ENCODE measurements around the gene LAPTM4A.

LAPTM4A gene

DNA sequence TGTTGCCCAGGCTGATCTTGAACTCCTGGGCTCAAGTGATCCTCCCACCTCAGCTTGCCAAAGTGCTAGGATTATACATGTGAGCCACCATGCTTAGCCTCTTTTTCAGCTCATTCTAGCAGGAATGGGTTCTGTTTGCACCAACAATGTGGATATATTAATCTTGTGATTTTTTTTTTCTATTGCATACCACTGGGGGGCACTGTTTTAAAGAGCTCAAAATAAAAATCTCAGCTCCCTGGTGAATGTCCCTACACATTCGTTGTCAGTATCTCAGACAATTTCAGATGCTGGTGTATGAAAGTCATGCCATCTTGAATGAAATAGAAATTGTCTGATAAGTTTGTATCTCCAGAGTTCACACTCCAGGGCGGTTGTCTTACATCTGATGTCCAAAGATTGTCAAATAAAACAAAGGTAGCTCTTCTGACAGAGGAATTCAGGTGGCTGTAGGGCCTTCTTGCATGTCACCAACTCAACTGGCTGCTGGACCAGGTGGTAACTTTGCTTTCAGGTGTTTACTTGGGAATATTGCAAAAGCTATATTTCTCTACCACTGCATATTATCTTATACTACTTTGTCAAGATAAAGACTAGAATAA, 35.8 kb downstream of the LAPTM4A start:
- DNase-seq = peak; percentile 34

DNA sequence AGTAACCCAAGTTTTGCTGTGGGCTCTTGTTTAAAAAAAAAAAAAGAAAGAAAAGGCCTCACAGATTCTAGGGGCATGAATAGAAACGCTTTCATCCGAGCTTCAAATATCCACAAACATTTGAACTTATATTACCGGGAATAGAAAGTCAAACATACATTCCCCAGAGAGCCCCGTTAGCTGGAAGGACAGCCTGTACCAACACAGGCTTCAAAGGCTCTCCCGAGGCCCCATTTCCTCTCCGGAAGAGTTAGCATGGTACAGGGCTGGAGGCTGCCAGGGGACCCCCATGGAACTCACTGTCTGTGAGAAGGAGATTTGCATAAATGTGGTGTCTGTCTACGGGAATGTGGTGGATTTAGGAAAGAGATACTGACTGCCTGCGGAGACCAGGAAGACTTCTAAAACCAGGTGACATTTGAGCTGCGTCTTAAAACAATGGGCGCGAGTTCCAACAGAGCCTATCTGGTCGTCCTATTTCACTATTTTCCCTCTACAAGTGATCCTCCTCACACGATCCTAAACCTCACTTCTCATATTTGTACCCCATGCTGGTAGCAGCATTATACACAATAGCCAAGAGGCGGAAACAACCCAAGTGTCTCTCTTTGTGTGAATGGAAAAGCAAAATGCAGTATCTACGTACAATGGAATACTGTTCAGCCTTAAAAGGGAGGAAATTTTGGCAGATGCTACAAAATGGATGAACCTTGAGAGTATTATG, 38.1 kb downstream of the LAPTM4A start:
- DNase-seq = no peak

DNA sequence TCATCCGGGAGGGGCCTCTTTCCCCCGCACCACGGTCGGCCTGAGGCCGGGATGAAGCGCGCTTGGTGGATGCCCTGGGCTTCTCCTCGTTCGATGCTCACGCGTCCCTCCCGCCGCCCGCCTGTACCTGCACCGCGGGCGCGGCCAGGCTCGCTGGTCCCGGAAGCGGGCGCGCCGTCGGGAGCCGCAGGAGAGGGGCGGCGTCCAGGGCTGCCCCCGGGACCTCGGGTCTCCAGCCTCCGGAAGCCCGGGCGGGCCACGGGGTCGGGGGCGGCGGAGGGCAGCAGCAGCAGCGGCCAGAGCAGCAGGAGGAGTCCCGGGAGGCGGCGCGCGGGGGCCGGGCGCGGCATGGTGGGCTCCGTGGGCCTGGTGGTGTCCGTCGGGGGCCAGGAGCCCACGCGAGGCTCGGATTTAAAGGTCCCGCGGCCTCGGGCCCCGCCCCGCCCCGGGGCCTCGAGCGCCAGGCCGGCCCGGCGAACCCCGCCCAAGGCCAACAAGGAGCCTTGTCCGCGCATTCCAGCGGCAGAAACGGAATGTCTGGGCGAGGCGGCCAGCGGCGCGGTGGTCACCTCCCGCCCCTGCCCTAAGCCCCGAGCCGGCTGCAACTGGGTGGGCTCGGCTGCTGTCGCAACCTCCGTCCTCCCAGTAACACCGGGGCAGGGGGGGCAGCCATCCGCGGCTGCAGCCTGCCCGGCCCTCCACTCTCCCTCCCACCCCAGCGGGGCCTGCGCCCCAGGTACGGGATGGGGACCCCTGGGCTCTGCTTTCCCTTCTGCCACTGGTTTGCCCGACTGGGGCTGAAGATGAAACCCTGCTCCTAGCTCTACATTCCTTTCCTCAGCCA, 38.9 kb downstream of the LAPTM4A start, which contains the start of gene MATN3:
TSS of gene MATN3 (minus strand) at position 387 of the 844 bp plus-strand sequence. CDS start at position 350, 37 bp downstream.
- DNase-seq = no peak

DNA sequence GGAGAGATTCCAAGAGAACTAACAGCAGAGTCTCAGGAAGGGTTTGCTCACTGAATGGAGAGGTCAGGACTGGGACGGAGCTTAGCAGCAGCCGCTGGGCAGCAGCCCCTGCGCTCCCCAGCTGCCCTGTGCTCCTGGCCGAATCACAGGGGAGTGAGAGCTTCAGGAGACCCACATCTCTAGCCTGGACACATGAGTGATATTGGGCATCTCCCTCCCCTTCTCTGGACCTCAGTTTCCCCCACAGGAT, 39.5 kb downstream of the LAPTM4A start:
- no peak for DNase-seq

DNA sequence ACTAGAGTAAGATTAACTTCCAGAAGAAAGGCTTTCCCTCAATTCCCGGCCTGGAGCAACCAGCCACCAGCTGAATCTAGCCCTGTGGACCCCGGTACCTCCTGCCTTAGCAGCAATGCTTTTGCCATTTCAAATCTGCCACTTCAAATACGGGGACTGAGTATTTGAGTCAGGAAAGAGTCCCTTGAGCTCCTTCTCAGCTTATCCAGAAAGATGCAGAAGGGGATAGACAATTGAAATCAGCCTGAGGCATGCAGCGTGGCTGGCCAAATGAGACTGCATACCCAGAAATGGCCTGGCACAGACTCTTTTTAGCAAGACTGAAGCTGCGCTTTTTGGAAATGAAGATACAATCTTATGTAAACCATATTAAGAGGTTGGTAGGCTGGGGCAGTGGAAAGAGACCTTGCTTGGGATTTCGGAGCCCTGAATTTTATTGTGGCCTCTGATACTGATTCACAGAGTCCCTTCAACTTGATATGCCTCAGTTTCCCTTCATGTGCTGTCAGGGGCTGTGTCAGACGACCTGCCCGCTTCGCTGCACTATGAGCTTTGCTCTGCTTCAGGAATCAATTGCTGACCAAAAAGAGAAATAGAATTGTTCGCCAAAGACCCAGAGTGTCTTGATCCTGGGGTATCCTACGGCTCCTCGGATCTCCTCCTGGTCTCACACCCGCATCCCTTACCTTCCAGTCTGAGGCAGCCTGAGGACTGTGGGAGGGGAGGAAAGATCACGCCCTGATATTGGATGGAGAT, 40.0 kb downstream of the LAPTM4A start:
- DNase-seq = no peak

DNA sequence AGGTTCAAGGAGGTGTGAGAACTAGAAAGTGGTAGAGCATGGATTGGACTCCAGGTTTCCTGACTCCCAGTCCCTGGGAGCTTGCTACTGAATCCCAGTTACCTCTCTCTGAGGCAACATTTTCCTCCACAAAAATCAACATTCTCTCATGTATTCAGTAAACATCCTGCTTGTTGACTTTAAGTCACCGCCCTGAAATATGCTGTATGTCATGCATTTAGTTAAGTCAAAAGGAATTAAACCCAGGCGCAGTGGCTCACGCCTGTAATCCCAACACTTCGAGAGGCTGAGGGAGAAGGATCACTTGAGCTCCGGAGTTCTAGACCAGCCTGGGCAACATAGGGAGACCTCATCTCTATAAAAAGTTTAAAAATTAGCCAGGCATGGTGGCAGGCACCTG, 42.7 kb downstream of the LAPTM4A start:
- no peak for DNase-seq

DNA sequence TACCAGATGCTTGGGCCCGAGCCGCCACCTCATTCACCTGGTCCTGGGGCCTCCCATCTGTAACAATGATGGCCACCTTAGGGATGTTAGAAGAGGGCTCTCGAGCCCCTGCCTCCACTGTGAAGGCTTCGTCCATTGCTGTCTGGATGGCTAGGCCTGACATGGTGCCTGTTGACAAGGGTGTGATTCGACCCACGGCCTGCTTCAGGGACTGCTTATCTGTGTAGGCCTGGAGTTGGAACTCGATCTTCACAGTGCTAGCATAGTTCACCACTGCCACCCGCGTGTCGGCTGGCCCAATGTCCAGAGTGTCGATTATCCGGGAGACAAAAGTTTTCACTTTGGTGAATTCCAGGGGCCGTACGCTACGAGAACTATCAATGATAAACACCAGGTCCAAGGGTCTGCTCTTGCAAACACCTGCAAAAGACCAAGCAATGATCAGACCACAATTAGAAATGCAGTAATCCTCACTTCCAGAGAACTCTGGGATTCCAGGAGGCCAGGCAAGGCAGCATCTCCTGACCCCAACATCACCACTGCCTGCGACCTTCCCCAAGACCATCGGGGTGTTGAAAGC, 45.4 kb downstream of the LAPTM4A start:
- no peak for DNase-seq

DNA sequence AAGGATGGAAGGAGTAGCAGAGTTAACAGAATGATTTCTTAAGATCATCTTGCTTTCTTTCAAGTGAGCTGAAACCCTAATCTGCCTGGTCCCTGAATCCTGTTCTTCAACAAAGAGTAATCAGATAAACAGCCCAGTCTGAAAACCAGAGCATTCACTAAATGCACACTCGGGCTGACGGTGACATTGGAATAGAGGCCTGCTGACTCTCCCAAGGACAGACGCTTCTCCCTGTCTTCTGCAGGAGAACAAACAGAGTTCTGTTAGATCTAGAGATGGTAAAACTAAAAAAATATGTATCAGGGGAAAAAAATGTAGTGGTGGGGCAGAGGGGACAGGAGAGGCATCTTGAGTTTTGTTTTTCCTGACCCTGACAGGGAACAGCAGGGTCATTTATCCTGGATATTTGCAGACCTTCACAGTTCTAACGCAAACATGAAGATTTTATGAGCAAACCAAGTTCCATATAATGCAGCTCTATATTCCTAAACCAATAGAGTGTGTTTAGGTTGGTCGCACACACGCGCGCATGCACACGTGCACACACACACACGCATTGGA, 46.3 kb downstream of the LAPTM4A start:
- DNase-seq = no peak

DNA sequence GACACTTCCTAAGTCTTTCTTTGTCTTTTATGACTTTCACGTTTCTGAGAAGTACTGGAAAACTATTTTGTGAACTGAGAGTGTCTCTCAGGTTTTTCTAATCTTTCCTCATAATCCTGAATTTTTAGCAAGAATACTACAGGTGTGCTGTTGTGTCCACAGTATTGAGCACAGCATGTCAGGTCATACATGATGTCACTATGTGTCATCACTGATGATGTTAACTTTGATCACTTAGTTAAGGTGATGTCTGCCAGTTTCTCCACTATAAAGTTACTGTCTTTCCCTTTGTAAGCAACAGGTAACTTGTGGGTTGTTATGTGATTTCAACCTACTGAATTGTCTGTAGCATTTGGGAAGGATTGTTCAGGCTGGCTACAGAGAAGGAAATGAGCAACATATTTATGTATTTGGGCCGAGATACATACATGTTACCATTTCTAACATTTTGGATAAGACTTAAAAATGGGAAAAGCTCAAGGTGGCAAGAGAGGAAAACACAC, 50.0 kb downstream of the LAPTM4A start:
- no peak for DNase-seq

DNA sequence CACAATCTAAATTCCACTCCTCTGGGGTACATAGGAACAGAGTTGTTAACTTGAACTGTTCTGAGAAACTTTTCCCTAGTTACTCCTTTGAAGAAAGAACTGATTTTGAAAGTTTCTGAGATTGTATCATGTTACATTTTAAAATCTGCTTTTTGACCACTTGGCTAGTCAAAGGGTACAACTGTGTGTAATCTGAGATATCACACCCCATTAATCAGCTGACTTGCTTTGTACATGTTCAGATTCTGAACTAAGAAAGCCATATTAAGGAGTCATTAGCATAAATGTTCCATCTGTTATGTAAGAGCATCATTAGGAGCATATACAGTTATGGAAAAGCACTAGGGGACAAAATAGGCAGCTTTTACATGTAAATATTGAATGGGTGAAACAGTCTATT, 57.7 kb downstream of the LAPTM4A start:
- no peak for DNase-seq

DNA sequence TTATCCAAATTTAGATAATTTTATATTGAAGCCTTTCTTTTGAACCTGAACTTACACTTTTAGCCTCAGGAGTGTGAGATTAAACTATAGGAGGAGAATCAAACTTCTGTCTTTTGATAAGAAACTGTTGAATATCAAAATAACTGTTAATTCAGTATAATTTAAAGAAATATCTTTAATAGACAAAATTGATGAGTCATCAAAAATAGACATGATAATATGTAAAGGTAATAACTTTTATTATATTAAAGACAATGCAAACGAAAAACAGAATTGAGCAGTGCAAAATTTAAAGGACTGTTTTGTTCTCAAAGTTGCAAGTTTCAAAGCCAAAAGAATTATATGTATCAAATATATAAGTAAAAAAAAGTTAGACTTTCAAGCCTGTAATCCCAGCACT, 59.5 kb downstream of the LAPTM4A start:
- no peak for DNase-seq

DNA sequence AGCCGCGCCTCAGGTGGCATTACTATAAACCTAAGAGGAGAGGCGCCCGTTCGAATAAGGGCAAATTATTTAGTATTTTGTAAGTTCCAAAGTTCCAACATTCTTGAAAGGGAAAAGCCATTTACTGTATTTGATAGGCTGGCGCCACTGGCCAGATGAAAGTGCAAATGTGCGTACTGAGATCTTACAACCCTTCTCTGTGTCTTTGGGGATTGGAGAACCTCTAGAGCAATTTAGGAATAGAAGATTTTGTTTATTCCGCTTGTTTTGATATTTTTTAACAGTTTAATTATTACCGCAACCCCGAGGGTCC, 61.1 kb downstream of the LAPTM4A start:
- DNase-seq = no peak

DNA sequence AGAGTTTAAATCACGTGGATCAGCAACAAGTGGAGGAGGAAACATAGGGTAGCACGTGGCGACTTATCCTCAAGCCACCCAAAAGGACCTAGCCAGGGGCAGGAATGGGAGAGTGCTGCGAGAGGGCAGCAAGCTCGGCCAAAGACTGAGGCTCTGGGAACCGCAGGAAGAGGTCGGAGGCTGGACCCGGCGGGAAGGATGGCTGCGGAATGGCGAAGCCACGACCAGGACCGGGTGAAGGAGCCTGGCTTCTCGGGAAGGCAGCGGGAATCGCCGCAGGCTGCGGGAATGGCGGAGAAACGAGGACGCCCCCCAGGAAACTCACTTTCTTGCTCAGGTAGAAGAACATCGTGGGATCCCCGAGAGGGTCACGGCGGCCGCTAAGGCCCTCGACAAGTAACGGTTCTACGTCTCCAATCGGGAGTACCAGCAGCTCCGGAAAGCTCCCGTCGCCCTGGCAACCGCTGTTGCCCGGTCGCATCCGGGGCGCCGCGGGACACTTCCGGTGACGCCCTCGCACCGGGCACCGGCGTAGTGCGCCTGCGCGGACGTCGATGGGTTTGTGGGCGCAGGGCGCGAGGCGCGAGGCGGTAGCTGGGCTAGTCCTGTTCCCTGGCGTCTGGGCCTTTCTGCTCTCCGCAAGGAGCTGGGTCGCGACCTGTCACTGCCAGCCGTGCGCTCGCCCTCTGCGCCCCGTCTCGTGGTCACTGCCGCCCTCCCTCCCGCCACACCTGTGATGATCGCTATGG, 61.6 kb downstream of the LAPTM4A start, which contains the start of gene WDR35:
TSS of gene WDR35 (minus strand) at position 439 of the 749 bp plus-strand sequence. CDS start at position 349, 90 bp downstream.
- peak; percentile 86 for DNase-seq

DNA sequence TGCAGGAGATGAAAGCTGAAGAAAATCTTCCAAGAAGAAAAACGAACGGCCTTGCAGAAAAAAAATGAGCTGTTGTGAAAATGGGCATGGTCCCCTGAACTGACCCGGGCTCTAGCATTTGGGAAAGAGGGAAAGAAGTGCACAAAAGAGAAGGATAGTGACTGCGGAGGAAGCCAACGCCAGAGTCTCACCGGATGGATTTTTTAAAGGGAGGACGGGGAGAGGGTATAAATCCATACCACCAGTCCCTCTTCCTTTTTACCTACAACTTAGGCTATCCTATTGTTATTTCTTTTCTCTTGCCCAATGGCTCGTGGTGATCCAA, 62.1 kb downstream of the LAPTM4A start:
- no peak for DNase-seq

DNA sequence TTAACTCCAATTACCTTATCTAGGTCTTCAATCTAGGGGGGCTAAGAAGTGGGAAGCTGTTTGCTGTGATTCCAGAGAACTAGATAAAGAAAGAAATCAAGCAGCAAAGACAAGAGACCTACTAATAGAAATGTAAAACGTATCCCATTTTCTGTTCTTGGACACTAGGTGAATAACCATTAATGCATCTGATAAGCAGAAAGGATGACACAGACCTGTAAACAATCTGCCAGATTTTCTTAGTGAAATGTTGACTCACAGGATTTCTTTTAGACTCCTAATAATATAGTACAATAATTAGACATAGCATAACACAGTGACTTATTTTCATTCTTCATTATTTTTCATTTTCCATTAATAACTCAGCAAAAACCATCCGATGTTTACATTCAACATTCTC, 62.8 kb downstream of the LAPTM4A start:
- DNase-seq = no peak

DNA sequence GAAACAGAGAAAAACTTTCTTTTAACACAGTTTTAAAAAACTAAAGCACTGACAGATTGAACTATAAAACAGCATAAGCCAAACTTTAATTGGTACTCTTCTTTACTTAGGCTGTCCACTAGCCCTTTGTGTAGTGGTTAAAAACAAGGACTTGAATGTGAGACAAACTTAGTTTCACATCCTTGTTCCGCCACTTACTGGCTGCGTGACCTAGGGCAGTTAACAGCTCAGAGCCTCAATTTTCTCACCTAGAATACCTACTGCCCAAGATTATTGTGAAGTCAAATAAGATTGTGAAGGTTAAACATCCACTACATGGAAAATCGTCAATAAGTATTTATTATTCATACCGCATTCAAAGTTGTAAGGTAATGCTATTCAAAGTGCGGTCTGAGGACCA, 63.5 kb downstream of the LAPTM4A start:
- no peak for DNase-seq
